HEK293 (cell line): ENCODE data around the gene CSNK1G3.

Source experiments
- BCL11A ChIP-seq: fragments of 450-650 bp; formaldehyde crosslinking; IDR thresholded peaks from 2 replicates; pipeline ENCODE4 v1.5.1; 2016; ENCODE audit warnings: low read depth, missing biosample characterization, missing genetic modification characterization
- GLIS2 ChIP-seq: fragments of 450-650 bp; formaldehyde crosslinking; IDR thresholded peaks from 2 replicates; pipeline ENCODE4 v1.5.1; 2016; ENCODE audit warnings: missing biosample characterization, missing genetic modification characterization
- INSM2 ChIP-seq: fragments of 450-650 bp; formaldehyde crosslinking; IDR thresholded peaks from 2 replicates; pipeline ENCODE4 v1.5.1; 2016; ENCODE audit warnings: missing biosample characterization, missing genetic modification characterization
- KLF8 ChIP-seq: fragments of 450-650 bp; formaldehyde crosslinking; IDR thresholded peaks from 2 replicates; pipeline ENCODE4 v1.5.1; 2016; ENCODE audit warnings: missing biosample characterization, missing genetic modification characterization
- MEIS1 ChIP-seq: sonication (generic); formaldehyde crosslinking; IDR thresholded peaks from 2 replicates; pipeline ENCODE4 v1.8.1; 2022; ENCODE audit warnings: missing genetic modification reagents, mild to moderate bottlenecking, borderline replicate concordance
- PRDM1 ChIP-seq: fragments of 450-650 bp; formaldehyde crosslinking; IDR thresholded peaks from 2 replicates; pipeline ENCODE4; 2016; ENCODE audit warnings: missing biosample characterization, missing genetic modification characterization
- SETDB1 ChIP-seq: IDR thresholded peaks from one replicate; pipeline ENCODE4 v1.6.1; 2017; ENCODE audit warnings: mild to moderate bottlenecking, low read length, moderate library complexity, mixed read lengths; ENCODE audit not compliant: insufficient read length
- WT1 ChIP-seq: fragments of 450-650 bp; formaldehyde crosslinking; IDR thresholded peaks from 2 replicates; pipeline ENCODE4 v1.5.1; 2016; ENCODE audit warnings: missing biosample characterization, missing genetic modification characterization
- YY1 ChIP-seq: fragments of 450-650 bp; formaldehyde crosslinking; IDR thresholded peaks from 2 replicates; pipeline ENCODE4 v1.5.1; 2018; ENCODE audit warnings: missing biosample characterization, missing genetic modification characterization
- ZBTB1 ChIP-seq: fragments of 450-650 bp; formaldehyde crosslinking; IDR thresholded peaks from 2 replicates; pipeline ENCODE4 v1.5.1; 2016; ENCODE audit warnings: missing biosample characterization, missing genetic modification characterization
- ZBTB21 ChIP-seq: fragments of 450-650 bp; formaldehyde crosslinking; IDR thresholded peaks from 2 replicates; pipeline ENCODE4 v1.5.1; 2017; ENCODE audit warnings: missing biosample characterization, missing genetic modification characterization
- ZBTB26 ChIP-seq: fragments of 450-650 bp; formaldehyde crosslinking; optimal IDR thresholded peaks from 2 replicates; pipeline ENCODE3; 2016; ENCODE audit warnings: missing biosample characterization, mild to moderate bottlenecking, missing genetic modification characterization
- ZBTB48 ChIP-seq: fragments of 450-650 bp; formaldehyde crosslinking; IDR thresholded peaks from 2 replicates; pipeline ENCODE4 v1.5.1; 2016; ENCODE audit warnings: missing biosample characterization, missing genetic modification characterization
- ZFHX2 ChIP-seq: fragments of 450-650 bp; formaldehyde crosslinking; conservative IDR thresholded peaks from 2 replicates; pipeline ENCODE4 v1.5.1; 2016; ENCODE audit warnings: missing biosample characterization, missing genetic modification characterization
- ZFP37 ChIP-seq: fragments of 450-650 bp; formaldehyde crosslinking; IDR thresholded peaks from 2 replicates; pipeline ENCODE4 v1.5.1; 2016; ENCODE audit warnings: missing biosample characterization, missing genetic modification characterization
- ZFP69B ChIP-seq: fragments of 450-650 bp; formaldehyde crosslinking; IDR thresholded peaks from 2 replicates; pipeline ENCODE4 v1.5.1; 2016; ENCODE audit warnings: missing biosample characterization, missing genetic modification characterization
- ZNF10 ChIP-seq: fragments of 450-650 bp; formaldehyde crosslinking; IDR thresholded peaks from 2 replicates; pipeline ENCODE4 v1.5.1; 2017; ENCODE audit warnings: missing biosample characterization, missing genetic modification characterization
- ZNF114 ChIP-seq: fragments of 450-650 bp; formaldehyde crosslinking; IDR thresholded peaks from 2 replicates; pipeline ENCODE4 v1.5.0; 2017; ENCODE audit warnings: missing biosample characterization, missing genetic modification characterization
- ZNF140 ChIP-seq: fragments of 450-650 bp; formaldehyde crosslinking; IDR thresholded peaks from 2 replicates; pipeline ENCODE4 v1.5.1; 2016; ENCODE audit warnings: missing biosample characterization, missing genetic modification characterization
- ZNF155 ChIP-seq: fragments of 450-650 bp; formaldehyde crosslinking; IDR thresholded peaks from 2 replicates; pipeline ENCODE4 v1.5.1; 2016; ENCODE audit warnings: missing biosample characterization, missing genetic modification characterization
- ZNF2 ChIP-seq: fragments of 450-650 bp; formaldehyde crosslinking; IDR thresholded peaks from 2 replicates; pipeline ENCODE4 v1.5.1; 2016; ENCODE audit warnings: missing biosample characterization, missing genetic modification characterization
- ZNF223 ChIP-seq: fragments of 450-650 bp; formaldehyde crosslinking; IDR thresholded peaks from 2 replicates; pipeline ENCODE4 v1.5.1; 2016; ENCODE audit warnings: missing biosample characterization, missing genetic modification characterization
- ZNF24 ChIP-seq: fragments of 450-650 bp; formaldehyde crosslinking; IDR thresholded peaks from 2 replicates; pipeline ENCODE4 v1.5.1; 2016; ENCODE audit warnings: missing biosample characterization, missing genetic modification characterization
- ZNF248 ChIP-seq: fragments of 450-650 bp; formaldehyde crosslinking; IDR thresholded peaks from 2 replicates; pipeline ENCODE4 v1.5.1; 2017; ENCODE audit warnings: missing biosample characterization, missing genetic modification characterization
- ZNF366 ChIP-seq: fragments of 450-650 bp; formaldehyde crosslinking; conservative IDR thresholded peaks from 2 replicates; pipeline ENCODE4 v1.5.1; 2016; ENCODE audit warnings: missing biosample characterization, missing genetic modification characterization
- ZNF391 ChIP-seq: fragments of 450-650 bp; formaldehyde crosslinking; IDR thresholded peaks from 2 replicates; pipeline ENCODE4 v1.5.1; 2016; ENCODE audit warnings: low read depth, missing biosample characterization, missing genetic modification characterization, borderline replicate concordance
- ZNF394 ChIP-seq: fragments of 450-650 bp; formaldehyde crosslinking; IDR thresholded peaks from 2 replicates; pipeline ENCODE4 v1.5.1; 2016; ENCODE audit warnings: missing biosample characterization, missing genetic modification characterization, mild to moderate bottlenecking, moderate library complexity, borderline replicate concordance
- ZNF560 ChIP-seq: fragments of 450-650 bp; formaldehyde crosslinking; IDR thresholded peaks from 2 replicates; pipeline ENCODE4 v1.5.1; 2017; ENCODE audit warnings: missing biosample characterization, missing genetic modification characterization, borderline replicate concordance
- ZNF596 ChIP-seq: fragments of 450-650 bp; IDR thresholded peaks from 2 replicates; pipeline ENCODE4 v1.5.0; 2018; ENCODE audit warnings: missing biosample characterization, mild to moderate bottlenecking, missing genetic modification characterization, moderate library complexity
- ZNF623 ChIP-seq: fragments of 450-650 bp; formaldehyde crosslinking; IDR thresholded peaks from 2 replicates; pipeline ENCODE4 v1.5.1; 2016; ENCODE audit warnings: missing biosample characterization, missing genetic modification characterization
- ZNF768 ChIP-seq: fragments of 450-650 bp; formaldehyde crosslinking; IDR thresholded peaks from 2 replicates; pipeline ENCODE4 v1.5.1; 2018; ENCODE audit warnings: missing biosample characterization, mild to moderate bottlenecking, missing genetic modification characterization
- ZNF792 ChIP-seq: fragments of 450-650 bp; formaldehyde crosslinking; IDR thresholded peaks from 2 replicates; pipeline ENCODE4 v1.5.1; 2016; ENCODE audit warnings: missing biosample characterization, missing genetic modification characterization
- ZNF843 ChIP-seq: fragments of 450-650 bp; formaldehyde crosslinking; IDR thresholded peaks from 2 replicates; pipeline ENCODE4 v1.5.1; 2016; ENCODE audit warnings: missing biosample characterization, missing genetic modification characterization
- ZSCAN16 ChIP-seq: fragments of 450-650 bp; formaldehyde crosslinking; IDR thresholded peaks from 2 replicates; pipeline ENCODE4 v1.5.1; 2016; ENCODE audit warnings: missing biosample characterization, missing genetic modification characterization
- ZSCAN5A ChIP-seq: fragments of 450-650 bp; formaldehyde crosslinking; IDR thresholded peaks from 2 replicates; pipeline ENCODE4 v1.5.1; 2016; ENCODE audit warnings: missing biosample characterization, missing genetic modification characterization
- TF ChIP-seq, protein P1 (sequence below): fragments of 450-650 bp; formaldehyde crosslinking; IDR thresholded peaks from 2 replicates; pipeline ENCODE4; 2016; ENCODE audit warnings: missing biosample characterization, missing genetic modification characterization

Gene CSNK1G3

DNA sequence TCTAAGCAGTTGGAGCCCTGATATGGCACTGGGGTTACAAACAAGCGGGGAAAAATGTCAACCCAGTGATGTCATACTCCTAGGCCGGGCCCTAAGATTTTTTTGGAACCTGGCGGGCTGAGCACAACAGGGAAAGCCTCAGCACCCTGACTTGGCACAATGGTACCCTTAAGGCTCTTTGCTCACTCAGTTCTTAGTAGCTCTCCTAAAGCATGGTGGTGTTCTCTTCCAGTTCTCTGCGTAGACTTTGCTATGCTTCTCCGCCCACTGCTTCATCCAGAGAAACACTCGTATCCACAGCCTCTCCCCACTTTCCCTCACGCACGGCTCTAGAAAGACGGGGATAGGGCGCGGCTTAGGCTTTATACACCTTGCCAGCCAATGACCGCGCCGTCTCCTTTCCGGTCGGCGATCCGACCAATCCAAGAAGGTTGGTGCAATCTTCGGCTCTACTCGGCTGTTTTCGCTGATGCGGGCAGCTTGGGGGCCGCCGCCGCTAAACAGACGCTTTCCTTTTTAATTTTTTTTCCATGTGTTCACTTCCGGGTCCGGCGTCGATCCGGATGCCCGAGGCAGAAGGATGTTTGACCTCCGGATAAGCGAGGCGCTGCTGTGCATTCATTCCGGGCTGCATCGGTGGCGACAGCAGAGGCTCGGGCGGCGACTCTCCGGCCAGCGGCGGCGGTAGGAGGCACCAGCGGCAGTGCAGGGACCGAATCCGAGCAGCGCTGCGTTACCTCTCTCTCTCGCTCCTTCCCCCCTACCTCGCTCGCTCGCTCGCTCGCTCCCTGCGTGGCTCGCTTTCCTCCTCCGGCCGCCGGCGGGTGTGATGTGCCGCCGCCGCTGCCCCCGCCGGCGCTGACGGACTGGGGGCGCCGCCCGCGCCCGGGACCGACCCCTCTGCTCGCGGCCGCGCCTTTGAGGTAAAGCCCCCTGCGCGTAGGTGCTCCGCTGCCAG, at the start of gene CSNK1G3 (continued):
- TF ChIP-seq ZSCAN5A (peak; percentile 69; the same call in 1 of the 2 replicates), WT1 (peak; percentile 32; the same call in 1 of the 2 replicates), ZNF155 (tag by site-specific recombination) (no peak), ZNF248 (tag by site-specific recombination) (no peak), ZNF792 (no peak), ZBTB1 (tag by site-specific recombination) (0 out of 2 replicates have a peak, but pooled peaks have one; percentile 46), ZNF366 (peak; percentile 85), ZNF10 (tag by site-specific recombination) (0 out of 2 replicates have a peak, but pooled peaks have one; percentile 9), ZFHX2 (tag by site-specific recombination) (peak; percentile 72), ZNF140 (tag by site-specific recombination) (no peak), ZNF394 (tag by site-specific recombination) (peak; percentile 78), MEIS1 (CRISPR knock-in tag) (no peak), ZNF2 (tag by site-specific recombination) (peak; percentile 74; the same call in 1 of the 2 replicates), ZNF24 (tag by site-specific recombination) (peak; percentile 96), ZFP69B (tag by site-specific recombination) (peak; percentile 78), PRDM1 (tag by site-specific recombination) (peak; percentile 94), KLF8 (peak; percentile 23; the same call in 1 of the 2 replicates), ZNF223 (no peak), ZFP37 (tag by site-specific recombination) (peak; percentile 78; the same call in 1 of the 2 replicates), ZNF623 (tag by site-specific recombination) (no peak), ZBTB26 (peak; percentile 73), ZNF768 (peak; percentile 72; the same call in 1 of the 2 replicates), ZBTB21 (tag by site-specific recombination) (peak; percentile 56; the same call in 1 of the 2 replicates), ZBTB48 (peak; percentile 50), ZNF391 (peak; percentile 85; the same call in 1 of the 2 replicates), YY1 (tag by site-specific recombination) (peak; percentile 50; the same call in 1 of the 2 replicates), SETDB1 (peak; percentile 18), ZNF596 (tag by site-specific recombination) (peak; percentile 96), ZNF843 (tag by site-specific recombination) (no peak), ZSCAN16 (tag by site-specific recombination) (0 out of 2 replicates have a peak, but pooled peaks have one; percentile 64), ZNF114 (tag by site-specific recombination) (no peak), INSM2 (tag by site-specific recombination) (peak; percentile 39; the same call in 1 of the 2 replicates), GLIS2 (no peak; the same call in 1 of the 2 replicates), ZNF560 (no peak), BCL11A (tag by site-specific recombination) (0 out of 2 replicates have a peak, but pooled peaks have one; percentile 36)
- TF ChIP-seq, protein P1, sequence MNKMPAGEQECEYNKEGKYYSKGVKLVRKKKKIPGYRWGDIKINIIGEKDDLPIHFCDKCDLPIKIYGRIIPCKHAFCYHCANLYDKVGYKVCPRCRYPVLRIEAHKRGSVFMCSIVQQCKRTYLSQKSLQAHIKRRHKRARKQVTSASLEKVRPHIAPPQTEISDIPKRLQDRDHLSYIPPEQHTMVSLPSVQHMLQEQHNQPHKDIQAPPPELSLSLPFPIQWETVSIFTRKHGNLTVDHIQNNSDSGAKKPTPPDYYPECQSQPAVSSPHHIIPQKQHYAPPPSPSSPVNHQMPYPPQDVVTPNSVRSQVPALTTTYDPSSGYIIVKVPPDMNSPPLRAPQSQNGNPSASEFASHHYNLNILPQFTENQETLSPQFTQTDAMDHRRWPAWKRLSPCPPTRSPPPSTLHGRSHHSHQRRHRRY (tag by site-specific recombination): 0 out of 2 replicates have a peak, but pooled peaks have one; percentile 12
